GM21576 (cell line): ENCODE measurements around the gene PPP1R14D.

Experiments
- ATAC-seq: cut with Tn5 transposase; IDR thresholded peaks from one replicate; pipeline ENCODE4 v1.9.1; 2021; ENCODE audit warnings: mild to moderate bottlenecking, moderate library complexity; ENCODE audit not compliant: unreplicated experiment

PPP1R14D gene

GRCh38 chr15:40853241-40853890 is 24.9 kb upstream of the PPP1R14D start:
- no peak for ATAC-seq

- no peak for ATAC-seq
These were observed 24.0 kb upstream of the PPP1R14D start for GRCh38 chr15:40852529-40852928.

GRCh38 chr15:40850576-40851112 is 22.1 kb upstream of the PPP1R14D start:
- no peak for ATAC-seq

GRCh38 chr15:40847223-40847961 is 18.9 kb upstream of the PPP1R14D start:
- ATAC-seq, result no peak

GRCh38 chr15:40846841-40847222 is 18.3 kb upstream of the PPP1R14D start:
- no peak for ATAC-seq

- no peak for ATAC-seq
These were observed 17.2 kb upstream of the PPP1R14D start for GRCh38 chr15:40845511-40846284.

GRCh38 chr15:40845036-40845435 is 16.5 kb upstream of the PPP1R14D start:
- no peak for ATAC-seq

- ATAC-seq, result no peak
These were observed 16.2 kb upstream of the PPP1R14D start for GRCh38 chr15:40844696-40845030.

- ATAC-seq, result no peak
These were observed 15.6 kb upstream of the PPP1R14D start, which contains the start of gene SPINT1 for GRCh38 chr15:40843885-40844695. SPINT1 (plus strand) TSS chr15:40844048; CDS start chr15:40844555, 507 bp downstream.

- ATAC-seq, result no peak
These were observed 14.9 kb upstream of the PPP1R14D start for GRCh38 chr15:40843261-40843884.

- ATAC-seq, result no peak
These were observed 13.2 kb upstream of the PPP1R14D start for GRCh38 chr15:40841741-40842140.

GRCh38 chr15:40838756-40839155 is 10.2 kb upstream of the PPP1R14D start:
- ATAC-seq, result no peak

- no peak for ATAC-seq
These were observed 7.5 kb upstream of the PPP1R14D start for GRCh38 chr15:40836020-40836419.

- no peak for ATAC-seq
These were observed 4.4 kb upstream of the PPP1R14D start for GRCh38 chr15:40832903-40833302.

GRCh38 chr15:40831861-40832260 is 3.4 kb upstream of the PPP1R14D start:
- no peak for ATAC-seq

- no peak for ATAC-seq
These were observed 2.4 kb upstream of the PPP1R14D start for GRCh38 chr15:40830884-40831283.

- no peak for ATAC-seq
These were observed 607 bp upstream of the PPP1R14D start for GRCh38 chr15:40829115-40829514.

- no peak for ATAC-seq
These were observed 2.0 kb downstream of the PPP1R14D start for GRCh38 chr15:40826423-40827075.

- no peak for ATAC-seq
These were observed 2.7 kb downstream of the PPP1R14D start for GRCh38 chr15:40825661-40826422.
